Neural progenitor cell (in vitro differentiated cells): ENCODE measurements around the gene NEDD4L. TPM values are rescaled to one million over a fixed set of nuclear protein-coding genes. Genes with fewer than 3 reads are reported as not detected.
"Not testable (repeated sequence)": the region's sequence is repeated elsewhere in the genome, so short reads cannot be mapped to it uniquely, and the experiment has no call there.

Experiments used
- DNase-seq: peaks from one replicate; pipeline ENCODE4 v3.0.0-alpha.2; 2016; ENCODE audit warnings: low spot score
- H2AFZ ChIP-seq: fragments of 200-600 bp; sonication (generic); replicated peaks from 2 replicates; pipeline ENCODE4 v1.6.1; 2016; ENCODE audit warnings: antibody characterized with exemption
- H3F3A ChIP-seq: fragments of 200-600 bp; sonication (generic); 2 replicates; pipeline ENCODE4 v1.6.1; 2016; ENCODE audit warnings: antibody characterized with exemption, low read depth
- H3K27ac ChIP-seq: fragments of 200-600 bp; sonication (generic); 2 replicates; pipeline ENCODE4 v1.5.1; 2016; ENCODE audit warnings: mild to moderate bottlenecking
- H3K27me3 ChIP-seq: fragments of 200-600 bp; sonication (generic); 2 replicates; pipeline ENCODE4 v1.6.1; 2016; ENCODE audit warnings: mild to moderate bottlenecking, moderate library complexity
- H3K36me3 ChIP-seq: fragments of 200-600 bp; sonication (generic); 2 replicates; pipeline ENCODE4 v1.5.1; 2016
- H3K4me1 ChIP-seq: fragments of 200-600 bp; sonication (generic); 2 replicates; pipeline ENCODE4 v1.6.1; 2016; ENCODE audit warnings: mixed run types
- H3K4me2 ChIP-seq: fragments of 200-600 bp; sonication (generic); 2 replicates; pipeline ENCODE4 v1.6.1; 2016
- H3K4me3 ChIP-seq: fragments of 200-600 bp; sonication (generic); 2 replicates; pipeline ENCODE4 v1.5.1; 2016
- H3K79me2 ChIP-seq: fragments of 200-600 bp; sonication (generic); 2 replicates; pipeline ENCODE4 v1.6.1; 2016; ENCODE audit warnings: low read depth
- H3K9ac ChIP-seq: fragments of 200-600 bp; sonication (generic); 2 replicates; pipeline ENCODE4 v1.6.1; 2016
- H3K9me3 ChIP-seq: fragments of 200-600 bp; sonication (generic); 2 replicates; pipeline ENCODE4 v1.5.1; 2016; ENCODE audit warnings: low read depth
- H4K20me1 ChIP-seq: fragments of 200-600 bp; sonication (generic); 2 replicates; pipeline ENCODE4 v1.6.1; 2016; ENCODE audit warnings: low read depth
- H3K27ac Mint-ChIP-seq: 3 replicates; pipeline ENCODE4 v1.8.0; 2021; ENCODE audit warnings: mixed read lengths
- H3K27me3 Mint-ChIP-seq: 2 replicates; pipeline ENCODE4 v1.8.0; 2022; ENCODE audit warnings: low read depth, mild to moderate bottlenecking, inconsistent platforms, moderate library complexity, mixed read lengths; ENCODE audit not compliant: insufficient read depth
- H3K36me3 Mint-ChIP-seq: 3 replicates; pipeline ENCODE4 v1.8.0; 2021; ENCODE audit warnings: mixed read lengths
- H3K4me1 Mint-ChIP-seq: 3 replicates; pipeline ENCODE4 v1.8.0; 2021; ENCODE audit warnings: mixed read lengths
- H3K4me3 Mint-ChIP-seq: 3 replicates; pipeline ENCODE4 v1.8.0; 2021; ENCODE audit warnings: mild to moderate bottlenecking, moderate library complexity, mixed read lengths
- H3K9me3 Mint-ChIP-seq: 3 replicates; pipeline ENCODE4 v1.8.0; 2020; ENCODE audit warnings: mixed read lengths
- EZH2 ChIP-seq: fragments of 200-600 bp; sonication (generic); IDR thresholded peaks from 2 replicates; pipeline ENCODE4 v1.6.1; 2017; ENCODE audit warnings: antibody characterized with exemption, mild to moderate bottlenecking, moderate library complexity
- EZH2phosphoT487 ChIP-seq: fragments of 200-600 bp; sonication (generic); IDR thresholded peaks from 2 replicates; pipeline ENCODE4 v1.6.1; 2017; ENCODE audit warnings: antibody characterized with exemption
- total RNA-seq: library from RNA; depleted of rRNA; stranded (reverse); fragments of >200 nt; gene quantifications from 2 replicates; pipeline ENCODE4 v1.2.3, GENCODE V29; 2015; ENCODE audit warnings: low replicate concordance
- TF ChIP-seq, protein P1 (sequence below): fragments of 200-600 bp; sonication (generic); IDR thresholded peaks from 2 replicates; pipeline ENCODE4 v1.5.1; 2017; ENCODE audit warnings: antibody characterized with exemption, mild to moderate bottlenecking

Gene NEDD4L
- 51.5 and 55.5 TPM in 2 replicates for total RNA-seq

DNA sequence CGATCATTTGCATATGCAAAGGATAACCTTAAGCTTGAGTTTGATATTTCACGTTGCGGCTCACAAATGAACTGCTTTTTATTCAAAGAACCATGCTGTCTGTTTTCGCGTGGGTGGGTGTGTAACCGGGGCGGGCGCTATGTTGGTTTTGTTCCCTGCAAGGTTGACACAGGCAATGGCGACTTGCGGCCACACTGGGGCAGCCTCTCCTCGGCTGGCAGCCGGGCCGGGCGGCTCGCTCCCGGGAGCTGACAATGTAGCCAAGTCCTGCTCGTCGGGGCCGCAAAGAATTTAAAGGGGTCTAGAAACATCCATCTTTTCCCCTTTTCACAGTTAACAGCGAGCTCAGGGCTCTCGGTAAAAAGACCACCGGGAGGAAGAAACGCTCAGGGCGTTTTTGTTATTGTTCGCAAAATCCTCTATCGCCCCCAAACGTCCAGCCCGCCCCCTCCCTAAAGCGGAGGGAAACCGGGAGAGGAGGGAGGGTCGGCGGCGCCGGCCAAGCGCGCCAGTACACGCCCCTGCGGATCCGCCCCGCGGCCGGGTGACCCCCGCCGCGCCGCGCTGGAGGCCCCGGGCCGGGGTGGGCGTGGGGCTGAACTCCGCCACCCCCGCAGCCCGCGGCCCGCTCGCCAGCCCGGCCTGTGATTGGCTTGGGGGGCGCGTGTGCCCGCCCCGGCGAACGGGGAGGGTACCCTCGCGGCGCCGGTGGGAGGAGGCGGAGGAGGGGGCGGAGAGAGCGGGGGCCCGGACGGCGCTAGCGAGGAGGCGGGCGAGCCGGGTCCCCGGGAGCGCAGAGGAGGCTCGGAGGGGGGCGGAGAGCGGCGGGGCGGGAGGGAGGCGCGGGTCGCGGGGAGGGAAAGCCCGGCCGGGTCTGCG lies at the start of gene NEDD4L:
Gene NEDD4L (plus strand): TSS at position 736 of the 879 bp plus-strand sequence. CDS start 435 bp downstream, outside the sequence.
- TF ChIP-seq EZH2phosphoT487 (no peak), EZH2 (no peak)
- TF ChIP-seq, protein P1, sequence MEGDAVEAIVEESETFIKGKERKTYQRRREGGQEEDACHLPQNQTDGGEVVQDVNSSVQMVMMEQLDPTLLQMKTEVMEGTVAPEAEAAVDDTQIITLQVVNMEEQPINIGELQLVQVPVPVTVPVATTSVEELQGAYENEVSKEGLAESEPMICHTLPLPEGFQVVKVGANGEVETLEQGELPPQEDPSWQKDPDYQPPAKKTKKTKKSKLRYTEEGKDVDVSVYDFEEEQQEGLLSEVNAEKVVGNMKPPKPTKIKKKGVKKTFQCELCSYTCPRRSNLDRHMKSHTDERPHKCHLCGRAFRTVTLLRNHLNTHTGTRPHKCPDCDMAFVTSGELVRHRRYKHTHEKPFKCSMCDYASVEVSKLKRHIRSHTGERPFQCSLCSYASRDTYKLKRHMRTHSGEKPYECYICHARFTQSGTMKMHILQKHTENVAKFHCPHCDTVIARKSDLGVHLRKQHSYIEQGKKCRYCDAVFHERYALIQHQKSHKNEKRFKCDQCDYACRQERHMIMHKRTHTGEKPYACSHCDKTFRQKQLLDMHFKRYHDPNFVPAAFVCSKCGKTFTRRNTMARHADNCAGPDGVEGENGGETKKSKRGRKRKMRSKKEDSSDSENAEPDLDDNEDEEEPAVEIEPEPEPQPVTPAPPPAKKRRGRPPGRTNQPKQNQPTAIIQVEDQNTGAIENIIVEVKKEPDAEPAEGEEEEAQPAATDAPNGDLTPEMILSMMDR, result peak; percentile 88
- peaks cover 26% of the 10 kb centered on the region for H3K4me1 ChIP-seq
- peak within 1 kb of the TSS; percentile 91 for H3K27ac ChIP-seq
- peaks cover 28% of the 10 kb centered on the region for H4K20me1 ChIP-seq
- H3F3A ChIP-seq, result peaks cover 32% of the 10 kb centered on the region
- peaks cover 34% of the 10 kb centered on the region for H3K79me2 ChIP-seq
- Mint-ChIP-seq H3K36me3 (no peaks in the 10 kb centered on the region), H3K27ac (peak within 1 kb of the TSS; percentile 85), H3K27me3 (peaks cover 10% of the 10 kb centered on the region), H3K4me1 (peaks cover 34% of the 10 kb centered on the region), H3K4me3 (peak within 1 kb of the TSS; percentile 95), H3K9me3 (peaks cover 2% of the 10 kb centered on the region)
- H3K9me3 ChIP-seq, result no peaks in the 10 kb centered on the region
- H3K9ac ChIP-seq, result peak within 1 kb of the TSS; percentile 17
- H3K4me3 ChIP-seq, result peak within 1 kb of the TSS; percentile 97
- H2AFZ ChIP-seq, result peak within 1 kb of the TSS; percentile 95
- peak; percentile 93 for DNase-seq
- peaks cover 25% of the 10 kb centered on the region for H3K27me3 ChIP-seq
- H3K36me3 ChIP-seq, result no peaks in the 10 kb centered on the region
- H3K4me2 ChIP-seq, result peak within 1 kb of the TSS; percentile 97

DNA sequence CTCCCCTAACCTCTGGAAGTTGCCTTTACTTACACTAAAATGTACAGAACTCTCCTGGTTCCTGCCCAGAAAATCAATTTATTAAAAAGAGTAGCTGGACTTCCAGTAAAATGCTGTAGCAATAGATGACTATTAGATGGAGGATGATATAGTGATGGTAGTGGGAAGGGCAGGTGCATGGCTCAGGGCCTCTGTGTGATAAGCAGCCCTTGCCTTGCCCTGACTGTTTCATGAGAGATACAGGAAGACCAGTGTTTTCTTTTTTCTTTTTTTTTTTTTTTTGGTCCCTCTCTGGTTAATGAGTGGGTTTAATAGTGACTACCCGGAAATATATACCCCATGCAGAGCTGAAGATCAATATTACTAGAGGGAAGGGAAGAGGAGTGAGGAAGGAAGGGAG lies 48.7 kb upstream of the NEDD4L start:
- Histone ChIP-seq H3K4me2 (no peak overlapping the region), H4K20me1 (no peaks in the 10 kb centered on the region), H3K79me2 (no peaks in the 10 kb centered on the region), H3F3A (no peaks in the 10 kb centered on the region), H3K27ac (no peak overlapping the region), H3K36me3 (no peaks in the 10 kb centered on the region), H3K27me3 (no peaks in the 10 kb centered on the region), H3K4me1 (peaks cover 8% of the 10 kb centered on the region), H3K4me3 (no peak overlapping the region), H3K9ac (no peak overlapping the region), H3K9me3 (no peaks in the 10 kb centered on the region), H2AFZ (no peak overlapping the region)
- Mint-ChIP-seq H3K4me1 (peaks cover 4% of the 10 kb centered on the region), H3K27me3 (no peaks in the 10 kb centered on the region), H3K4me3 (no peak overlapping the region), H3K27ac (no peak overlapping the region), H3K36me3 (no peaks in the 10 kb centered on the region), H3K9me3 (no peaks in the 10 kb centered on the region)
- TF ChIP-seq, protein P1, result no peak
- TF ChIP-seq EZH2, result no peak
- no peak for TF ChIP-seq EZH2phosphoT487
- DNase-seq, result no peak

DNA sequence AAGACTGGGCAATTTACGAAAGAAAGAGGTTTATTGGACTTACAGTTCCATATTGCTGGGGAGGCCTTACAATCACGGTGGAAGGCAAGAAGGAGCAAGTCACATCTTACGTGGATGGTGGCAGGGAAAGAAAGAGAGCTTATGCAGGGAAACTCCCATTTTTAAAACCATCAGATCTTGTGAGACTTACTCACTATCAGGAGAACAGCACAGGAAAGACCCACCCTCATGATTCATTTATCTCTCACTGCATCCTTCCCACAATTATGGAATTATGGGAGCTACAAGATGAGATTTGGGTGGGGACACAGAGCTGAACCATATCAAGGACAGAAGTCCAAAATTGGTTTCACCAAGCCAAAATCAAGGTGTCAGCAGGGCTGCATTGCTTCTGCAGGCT lies 47.1 kb upstream of the NEDD4L start:
- H4K20me1 ChIP-seq, H3K79me2 ChIP-seq, H3K4me1 ChIP-seq, H3K4me1 Mint-ChIP-seq, H3K9me3 ChIP-seq, H3K27me3 Mint-ChIP-seq, H3K36me3 Mint-ChIP-seq, H3K36me3 ChIP-seq, H3K9ac ChIP-seq, H3K4me2 ChIP-seq, DNase-seq, H3K27ac Mint-ChIP-seq, H3K27ac ChIP-seq, H2AFZ ChIP-seq, H3K4me3 ChIP-seq, H3K4me3 Mint-ChIP-seq, H3K9me3 Mint-ChIP-seq, H3F3A ChIP-seq, H3K27me3 ChIP-seq: not testable (repeated sequence)

DNA sequence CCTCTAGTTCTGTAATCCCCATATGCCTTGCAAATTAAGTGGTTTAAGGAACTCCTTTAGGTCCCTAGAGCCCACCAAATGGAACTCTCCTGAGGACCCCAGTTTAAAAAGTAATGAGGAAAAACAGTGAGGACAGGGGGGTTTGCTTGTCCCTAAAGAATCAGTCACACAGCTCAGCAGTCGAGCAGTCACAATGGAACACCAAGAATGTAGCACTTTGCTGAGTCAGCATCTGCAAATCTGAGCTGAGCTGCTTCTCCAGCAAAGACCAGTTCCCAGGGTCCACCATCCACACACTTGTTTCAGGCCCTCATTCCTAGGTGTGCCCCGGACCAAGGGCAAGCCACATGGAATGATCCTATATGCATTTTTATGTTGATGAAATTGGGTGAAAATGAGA lies 46.2 kb upstream of the NEDD4L start:
- Mint-ChIP-seq H3K4me1 (peaks cover 4% of the 10 kb centered on the region), H3K27ac (no peak overlapping the region), H3K4me3 (no peak overlapping the region), H3K9me3 (no peaks in the 10 kb centered on the region), H3K27me3 (no peaks in the 10 kb centered on the region), H3K36me3 (no peaks in the 10 kb centered on the region)
- H3K9me3 ChIP-seq, result no peaks in the 10 kb centered on the region
- peak overlapping the region; percentile 76 for H2AFZ ChIP-seq
- peak; percentile 49 for DNase-seq
- no peaks in the 10 kb centered on the region for H3K79me2 ChIP-seq
- H3K4me3 ChIP-seq, result no peak overlapping the region
- no peaks in the 10 kb centered on the region for H3F3A ChIP-seq
- H3K27me3 ChIP-seq, result no peaks in the 10 kb centered on the region
- H4K20me1 ChIP-seq, result no peaks in the 10 kb centered on the region
- TF ChIP-seq EZH2 (no peak), EZH2phosphoT487 (no peak)
- TF ChIP-seq, protein P1, result no peak
- no peak overlapping the region for H3K4me2 ChIP-seq
- no peak overlapping the region for H3K9ac ChIP-seq
- no peaks in the 10 kb centered on the region for H3K36me3 ChIP-seq
- no peak overlapping the region for H3K27ac ChIP-seq
- peaks cover 8% of the 10 kb centered on the region for H3K4me1 ChIP-seq
